ELF-1 (cell line): Measurements from ENCODE around the gene STX4.

ENCODE experiments used
- DNase-seq: peaks from one replicate; pipeline ENCODE4 v3.0.0-alpha.2; 2016; ENCODE audit warnings: low read depth, low spot score

The STX4 gene

GRCh38 chr16:31083556-31083955, 50.2 kb downstream of the STX4 start:
- no peak for DNase-seq

- DNase-seq = no peak
Observed at GRCh38 chr16:31083981-31084380, 50.6 kb downstream of the STX4 start.

GRCh38 chr16:31084584-31085302, 51.4 kb downstream of the STX4 start:
- no peak for DNase-seq

GRCh38 chr16:31085411-31085810, 52.1 kb downstream of the STX4 start:
- no peak for DNase-seq

- DNase-seq = no peak
Observed at GRCh38 chr16:31085873-31086628, 52.7 kb downstream of the STX4 start.

GRCh38 chr16:31086629-31086906, 53.2 kb downstream of the STX4 start:
- no peak for DNase-seq

GRCh38 chr16:31087481-31087880, 54.1 kb downstream of the STX4 start:
- no peak for DNase-seq

- no peak for DNase-seq
Observed at GRCh38 chr16:31087971-31088370, 54.6 kb downstream of the STX4 start.

GRCh38 chr16:31088459-31089183, 55.3 kb downstream of the STX4 start, which contains the start of gene PRSS53:
Gene PRSS53, minus strand, starts transcription at chr16:31088943. Its CDS starts 134 bp downstream, at chr16:31088809.
- DNase-seq = no peak

GRCh38 chr16:31089199-31089598, 55.8 kb downstream of the STX4 start:
- DNase-seq = no peak
